GM12801 (cell line): Measurements from ENCODE around the gene HSP90AA1.

Source experiments
- CTCF ChIP-seq: IDR thresholded peaks from one replicate; pipeline ENCODE4 v1.5.1; 2011; ENCODE audit warnings: control low read depth; ENCODE audit not compliant: insufficient read length; ENCODE audit errors: extremely low read depth

Gene HSP90AA1

GRCh38 chr14:102035914-102036313 lies 50.9 kb downstream of the HSP90AA1 start:
- TF ChIP-seq CTCF: no peak

- no peak for TF ChIP-seq CTCF
These were observed 52.5 kb downstream of the HSP90AA1 start for GRCh38 chr14:102034301-102034700.

- no peak for TF ChIP-seq CTCF
These were observed 53.6 kb downstream of the HSP90AA1 start for GRCh38 chr14:102033241-102033640.
